ENCODE measurements around the gene CIAPIN1. TPM values are rescaled to one million over a fixed set of nuclear protein-coding genes. Genes with fewer than 3 reads are reported as not detected.

The CIAPIN1 gene
- 95.3 and 103 TPM in 2 replicates for total RNA-seq (2014; rRNA removed; shearing (Covaris generic))
- polyA plus RNA-seq (2015; cell fraction: cytosol; rRNA removed), result 47.3 and 56.8 TPM in 2 replicates
- 59.2 and 66.6 TPM in 2 replicates for polyA plus RNA-seq (2015; cell fraction: nucleus; rRNA removed)

GRCh38 chr16:57447186-57447962, at the start of gene CIAPIN1, which contains the start of gene COQ9:
CIAPIN1 (minus strand) TSS chr16:57447385; CDS start chr16:57440928, 6,457 bp downstream.
COQ9 (plus strand) TSS chr16:57447479; CDS start chr16:57447506, 27 bp downstream.
- peak; percentile 90 for DNase-seq (ENCODE audit: low read depth)

GRCh38 chr16:57493767-57494166, 46.6 kb upstream of the CIAPIN1 start:
- DNase-seq (ENCODE audit: low read depth), result no peak

- no peak for DNase-seq (ENCODE audit: low read depth)
These were observed 42.0 kb upstream of the CIAPIN1 start for GRCh38 chr16:57489229-57489628.

- DNase-seq (ENCODE audit: low read depth), result no peak
These were observed 40.0 kb upstream of the CIAPIN1 start for GRCh38 chr16:57486858-57487834.

DNA sequence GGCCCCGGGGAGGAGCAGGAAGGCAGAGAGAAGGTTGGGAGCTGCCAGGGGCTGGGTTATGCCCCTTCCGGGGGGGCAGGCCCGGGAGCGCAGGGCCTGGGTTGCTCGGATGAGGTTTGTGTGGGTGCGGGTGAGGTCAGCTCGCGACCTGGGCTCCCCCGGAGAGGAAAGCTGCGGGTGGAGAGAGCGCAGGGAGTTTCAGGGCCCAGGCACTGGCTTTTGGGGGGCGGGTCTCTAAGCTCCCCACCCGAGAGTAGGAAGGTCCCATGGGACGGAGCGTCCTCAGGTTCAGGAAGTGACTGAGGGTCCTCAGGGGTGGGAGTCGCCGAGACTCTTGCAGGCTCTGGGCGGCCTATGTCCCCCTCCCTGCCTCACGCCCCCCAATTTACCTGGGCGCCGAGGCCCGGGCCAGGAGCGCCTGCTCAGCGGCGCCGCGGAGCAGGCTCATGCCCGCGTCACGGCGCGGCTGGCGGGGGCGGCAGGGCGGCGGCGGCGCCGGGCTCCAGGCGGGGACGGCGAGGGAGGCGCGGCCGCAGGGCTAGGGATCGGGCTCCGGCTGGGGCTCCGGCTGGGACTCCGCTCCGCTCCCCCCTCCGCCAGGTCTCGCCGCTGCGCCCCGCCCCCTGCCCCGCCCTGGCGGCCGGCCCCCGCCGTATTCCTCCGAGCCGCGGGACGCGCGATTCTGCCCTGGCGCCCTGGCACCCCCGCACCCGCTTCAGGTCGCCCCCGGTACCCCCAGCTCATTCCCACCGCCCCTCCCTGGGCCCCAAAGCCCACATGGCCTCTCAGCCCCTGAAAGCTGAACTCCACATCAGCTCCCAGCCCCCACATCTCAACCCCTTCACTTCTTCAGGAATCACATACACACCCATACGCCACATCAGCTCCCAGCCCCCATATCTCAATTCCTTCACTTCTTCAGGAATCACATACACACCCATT, 39.0 kb upstream of the CIAPIN1 start, which contains the start of gene DOK4:
TSS of gene DOK4 (minus strand) at position 578 of the 942 bp plus-strand sequence. CDS start 6,986 bp downstream, outside the sequence.
- no peak for DNase-seq (ENCODE audit: low read depth)

- DNase-seq (ENCODE audit: low read depth), result no peak
These were observed 38.1 kb upstream of the CIAPIN1 start for GRCh38 chr16:57485091-57485915.

GRCh38 chr16:57484515-57485005, 37.4 kb upstream of the CIAPIN1 start:
- DNase-seq (ENCODE audit: low read depth), result no peak

DNA sequence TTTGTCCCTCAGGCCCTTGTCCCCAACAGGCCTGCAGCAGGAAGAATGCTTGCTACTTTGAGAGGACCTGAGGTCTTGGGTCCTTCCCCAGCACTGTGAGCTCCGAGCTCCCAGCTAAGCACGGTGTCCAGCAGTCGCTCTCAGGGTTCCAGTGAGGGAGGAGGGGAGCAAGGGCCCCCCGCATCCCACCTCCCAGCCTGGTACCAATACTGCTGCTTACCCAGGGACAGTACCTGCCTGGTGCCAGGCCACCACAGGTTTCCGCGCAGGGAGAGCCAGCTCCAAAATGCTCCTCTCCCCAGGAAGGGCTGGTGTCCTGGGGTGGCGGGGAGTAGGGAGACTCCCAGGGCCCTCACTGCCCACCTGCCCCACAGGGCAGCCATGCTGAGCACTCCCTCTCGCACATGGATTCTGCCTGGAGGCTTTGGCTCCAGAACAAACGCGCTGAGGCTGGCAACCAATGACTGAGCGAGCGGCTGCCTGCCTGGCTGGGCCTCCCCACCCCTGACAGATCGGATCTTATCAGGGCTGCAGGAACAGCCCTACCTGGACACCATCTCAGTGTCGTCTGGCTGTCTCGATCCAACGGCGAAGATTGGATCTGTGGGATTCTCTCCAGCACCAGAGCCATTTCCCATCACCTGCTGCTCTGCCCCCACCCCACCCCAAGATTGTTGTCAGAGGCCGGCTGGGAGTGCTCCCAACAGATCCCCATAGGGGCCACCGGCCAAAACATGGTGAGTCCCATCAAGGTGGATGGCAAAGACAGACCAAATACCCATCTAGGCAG, 36.7 kb upstream of the CIAPIN1 start:
- no peak for DNase-seq (ENCODE audit: low read depth)

DNA sequence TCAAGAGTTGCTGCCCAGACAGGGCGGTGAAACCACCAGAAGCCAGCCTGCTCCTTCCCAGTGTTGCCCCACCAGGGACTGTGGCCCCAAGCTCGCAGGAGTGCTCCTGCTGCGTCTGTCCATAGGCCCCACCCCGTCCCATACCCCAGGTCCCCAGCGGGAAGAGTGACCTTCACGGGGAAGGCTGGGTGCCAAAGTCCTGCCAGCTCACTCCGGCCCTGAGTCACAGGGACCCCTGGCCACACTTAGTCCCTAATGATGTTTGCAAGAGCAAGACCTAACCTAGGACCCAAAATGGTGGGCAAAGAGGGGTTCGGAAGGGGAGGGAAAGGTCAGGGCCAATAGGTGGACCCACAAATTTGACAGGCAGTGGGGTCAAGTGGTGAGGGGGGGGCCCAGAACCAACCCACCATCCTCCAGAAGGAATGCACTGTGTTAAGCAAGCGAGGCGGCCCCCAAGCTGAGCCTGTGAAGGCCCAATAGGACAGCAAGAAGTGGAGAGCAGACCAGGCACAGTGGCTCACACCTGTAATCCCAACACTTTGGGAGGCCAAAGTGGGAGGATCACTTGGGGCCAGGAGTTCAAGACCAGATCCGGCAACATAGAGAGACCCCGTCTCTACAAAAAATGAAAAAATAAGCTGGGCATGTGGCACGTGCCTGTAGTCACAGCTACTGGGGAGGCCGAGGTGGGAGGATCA, 35.8 kb upstream of the CIAPIN1 start:
- DNase-seq (ENCODE audit: low read depth), result no peak

- DNase-seq (ENCODE audit: low read depth), result no peak
These were observed 34.2 kb upstream of the CIAPIN1 start for GRCh38 chr16:57481421-57481820.

GRCh38 chr16:57480754-57481230, 33.6 kb upstream of the CIAPIN1 start:
- no peak for DNase-seq (ENCODE audit: low read depth)

DNA sequence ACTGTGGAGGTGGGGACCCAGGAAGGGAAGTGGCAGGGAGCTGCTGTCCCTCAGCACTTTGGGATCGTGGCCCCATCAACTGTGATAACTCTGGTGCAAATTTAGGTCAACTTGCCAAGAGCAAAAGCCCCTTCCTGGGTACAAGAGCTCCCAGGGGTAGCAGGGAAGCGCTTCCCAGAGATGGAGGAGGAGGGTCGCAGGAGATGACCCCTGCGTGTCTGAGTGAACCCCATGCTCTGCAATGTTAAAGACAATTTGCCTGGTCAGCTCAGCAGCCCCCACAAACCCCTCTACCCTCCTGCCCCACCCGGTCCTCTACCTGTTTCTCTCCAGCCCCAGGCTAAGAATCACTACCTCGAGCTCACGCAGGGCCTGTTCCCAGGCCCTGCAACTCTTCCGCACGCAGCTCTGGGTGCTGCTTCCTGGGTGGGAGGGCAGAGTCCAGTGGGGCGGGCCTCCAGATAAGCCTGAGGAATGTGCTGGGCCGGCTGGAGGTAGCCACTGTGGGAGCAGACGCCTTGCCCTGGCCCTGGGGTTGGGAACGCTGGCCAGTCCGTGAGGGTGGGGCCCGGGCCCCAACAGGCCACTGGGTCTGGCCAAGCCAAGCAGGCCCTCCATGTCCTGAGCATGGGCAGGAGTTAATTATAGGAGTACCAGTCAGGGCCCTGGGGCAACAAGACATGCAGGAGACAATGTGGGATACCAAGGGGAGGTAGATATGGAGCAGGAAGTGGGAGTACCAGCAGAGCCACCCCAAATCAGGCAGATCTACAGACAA, 33.0 kb upstream of the CIAPIN1 start:
- DNase-seq (ENCODE audit: low read depth), result no peak

- DNase-seq (ENCODE audit: low read depth), result peak; percentile 59
These were observed 32.2 kb upstream of the CIAPIN1 start for GRCh38 chr16:57479205-57479975.

- no peak for DNase-seq (ENCODE audit: low read depth)
These were observed 31.4 kb upstream of the CIAPIN1 start for GRCh38 chr16:57478396-57479204.

DNA sequence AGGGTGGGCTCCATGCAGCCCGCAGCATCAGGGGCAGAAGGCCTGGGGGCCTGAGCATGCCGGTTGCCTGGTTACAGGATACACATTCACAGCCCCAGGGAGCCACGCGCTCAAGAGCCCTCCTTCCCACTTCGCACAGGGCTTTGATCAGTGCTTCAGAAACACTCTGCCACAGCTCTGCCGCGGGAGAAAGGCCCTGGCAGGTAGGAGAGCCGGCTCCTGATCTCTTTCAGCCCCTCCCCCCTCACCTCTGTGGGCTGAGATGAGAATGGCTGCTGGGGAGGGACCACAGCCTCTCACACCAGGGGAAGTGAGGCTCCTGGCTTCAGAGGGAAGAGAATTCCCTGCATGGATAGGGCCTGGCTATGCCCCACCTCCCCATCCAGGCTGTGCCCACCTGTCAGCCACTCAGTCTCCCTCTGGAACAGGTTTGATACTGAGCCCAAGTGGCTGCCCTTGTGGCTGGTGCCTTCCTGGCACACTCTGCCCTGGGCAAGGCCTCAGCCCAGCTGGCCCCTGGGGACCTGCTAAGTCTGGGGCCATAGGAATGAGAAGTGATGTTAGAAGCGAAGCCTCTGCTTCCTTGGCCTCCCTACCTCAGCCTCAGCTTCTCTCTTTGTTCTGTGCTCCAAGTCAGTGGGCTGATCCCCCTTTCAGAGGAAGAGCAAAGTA, 30.5 kb upstream of the CIAPIN1 start:
- no peak for DNase-seq (ENCODE audit: low read depth)
